Endothelial cell of umbilical vein (primary cell): ENCODE results near the gene AFTPH. TPM values are rescaled to one million over a fixed set of nuclear protein-coding genes. Genes with fewer than 3 reads are reported as not detected.

Source experiments
- BruUV-seq: library from RNA; stranded (reverse); fragments of 400-500 nt; replicated peaks from 2 replicates; lab custom pipeline; 2021; lab: Mats Ljungman, UMichigan
- CTCF ChIA-PET: fragments of 300-600, 350-600 bp; sonication (Branson Sonifier 250); formaldehyde crosslinking; loops from one replicate; lab custom pipeline; 2021; ENCODE audit warnings: antibody characterized with exemption, inconsistent platforms; lab: Charles Lee
- POLR2A ChIA-PET: fragments of 300-600, 350-600 bp; sonication (Branson Sonifier 250); formaldehyde crosslinking; loops from one replicate; lab custom pipeline; 2021; ENCODE audit warnings: antibody characterized with exemption, inconsistent platforms; lab: Charles Lee
- DNase-seq: peaks from one replicate; pipeline ENCODE4 v3.0.0-alpha.2; 2011; ENCODE audit warnings: low read depth, low spot score
- FAIRE-seq: peaks from 2 replicates; lab custom pipeline; 2011; peaks lifted over from hg19 to GRCh38; lab: Jason Lieb, UNC
- H2AFZ ChIP-seq: 2 replicates; pipeline ENCODE4 v1.6.0; 2012; ENCODE audit warnings: low read depth, low read length, control low read depth, inconsistent platforms
- H3K27ac ChIP-seq: 2 replicates; pipeline ENCODE4 v1.5.1; 2011; ENCODE audit warnings: low read depth, mild to moderate bottlenecking, control low read depth, low read length, moderate library complexity; ENCODE audit not compliant: insufficient read depth
- H3K27me3 ChIP-seq, 2 experiments: 2 replicates each; pipeline versions ENCODE4 v1.6.0 to v1.6.1; 2011; ENCODE audit warnings: low read length in 2 of 2, mixed read lengths in 1 of 2; ENCODE audit not compliant: control insufficient read depth in 2 of 2, insufficient read depth in 2 of 2
- H3K36me3 ChIP-seq, 2 experiments: 2 replicates in 1 of 2; 3 replicates in 1 of 2; pipeline ENCODE4 v1.5.1; 2011; ENCODE audit warnings: low read length in 2 of 2, mild to moderate bottlenecking in 1 of 2, moderate library complexity in 1 of 2; ENCODE audit not compliant: control insufficient read depth in 2 of 2, insufficient read depth in 2 of 2; ENCODE audit errors: extremely low read depth in 1 of 2
- H3K4me1 ChIP-seq: 3 replicates; pipeline ENCODE4 v1.5.1; 2011; ENCODE audit warnings: mild to moderate bottlenecking, low read length; ENCODE audit not compliant: control insufficient read depth, insufficient read depth; ENCODE audit errors: extremely low read depth
- H3K4me2 ChIP-seq: 2 replicates; pipeline ENCODE4 v1.6.1; 2011; ENCODE audit warnings: low read length, control low read depth, mixed read lengths; ENCODE audit not compliant: insufficient read depth
- H3K4me3 ChIP-seq, 3 experiments: fragments of 200-600 bp in 1 of 3; sonication (generic), shearing (Covaris generic) in 1 of 3; replicated peaks in 1 of 3; 2 replicates each; pipeline ENCODE4 v1.5.1; 2011 to 2016; ENCODE audit warnings: control low read depth in 3 of 3, low read length in 3 of 3, mild to moderate bottlenecking in 2 of 3, inconsistent platforms in 1 of 3, low read depth in 1 of 3, moderate library complexity in 1 of 3; ENCODE audit not compliant: insufficient read depth in 1 of 3
- H3K79me2 ChIP-seq: 2 replicates; pipeline ENCODE4 v1.6.0; 2012; ENCODE audit warnings: low read length, inconsistent platforms; ENCODE audit not compliant: control insufficient read depth, insufficient read depth
- H3K9ac ChIP-seq: replicated peaks from 2 replicates; pipeline ENCODE3; 2011; ENCODE audit warnings: low read length, control low read depth; ENCODE audit not compliant: insufficient read depth; ENCODE audit errors: extremely low read depth
- H3K9me1 ChIP-seq: replicated peaks from 3 replicates; pipeline ENCODE4 v1.6.0; 2011; ENCODE audit warnings: mild to moderate bottlenecking, low read length; ENCODE audit not compliant: control insufficient read depth, insufficient read depth; ENCODE audit errors: extremely low read depth
- H3K9me3 ChIP-seq: replicated peaks from 2 replicates; pipeline ENCODE4 v1.5.1; 2012; ENCODE audit warnings: low read length, inconsistent platforms; ENCODE audit not compliant: control insufficient read depth, insufficient read depth
- H4K20me1 ChIP-seq: replicated peaks from 2 replicates; pipeline ENCODE3; 2011; ENCODE audit warnings: mild to moderate bottlenecking, low read length; ENCODE audit not compliant: control insufficient read depth, insufficient read depth; ENCODE audit errors: extremely low read depth
- EZH2 ChIP-seq: IDR thresholded peaks from 2 replicates; pipeline ENCODE4 v1.6.1; 2012; ENCODE audit warnings: borderline replicate concordance, low read depth, mild to moderate bottlenecking, moderate library complexity, low read length, inconsistent platforms; ENCODE audit not compliant: severe bottlenecking
- FOS ChIP-seq: IDR thresholded peaks from 2 replicates; pipeline ENCODE4 v1.6.1; 2011; ENCODE audit warnings: mild to moderate bottlenecking, low read length, moderate library complexity, borderline replicate concordance; ENCODE audit not compliant: insufficient read depth
- GATA2 ChIP-seq: IDR thresholded peaks from 2 replicates; pipeline ENCODE4 v1.7.0; 2011; ENCODE audit warnings: low read depth, mild to moderate bottlenecking, moderate library complexity, mixed read lengths, low read length; ENCODE audit not compliant: insufficient read length, insufficient read depth
- JUN ChIP-seq: IDR thresholded peaks from 2 replicates; pipeline ENCODE4 v1.6.1; 2011; ENCODE audit warnings: borderline replicate concordance, low read depth; ENCODE audit not compliant: insufficient read length, insufficient read depth
- MYC ChIP-seq: IDR thresholded peaks from one replicate; pipeline ENCODE4 v1.6.1; 2011; ENCODE audit warnings: mild to moderate bottlenecking, low read depth, low read length
- POLR2A ChIP-seq: IDR thresholded peaks from 2 replicates; pipeline ENCODE4 v1.6.1; 2012; ENCODE audit warnings: low read depth, mild to moderate bottlenecking, control low read depth, low read length
- POLR2AphosphoS5 ChIP-seq: IDR thresholded peaks from 2 replicates; pipeline ENCODE4 v1.6.1; 2012; ENCODE audit warnings: low read depth, mild to moderate bottlenecking, control low read depth, low read length, moderate library complexity; ENCODE audit not compliant: insufficient read depth
- dilution Hi-C: fragments of 300-500 bp; cut with MboI; formaldehyde crosslinking; loops from one replicate; pipeline ENCODE4 v1.15.0; 2019; ENCODE audit warnings: low sequenced_read_pairs; ENCODE audit not compliant: extremely low pct_ligation_motif_present
- intact Hi-C: fragments of 100-400 bp; cut with micrococcal nuclease; formaldehyde crosslinking; loops from one replicate; pipeline ENCODE4 v1.10.0; 2022
- polyA plus RNA-seq, 4 experiments: library from polyadenylated mRNA; depleted of rRNA in 3 of 4; stranded (reverse) in 3 of 4; unstranded in 1 of 4; fragments of >200 nt; gene quantifications; 2 replicates each; pipeline versions ENCODE4 v1.2.1 to v1.2.3, GENCODE V29; 2011 to 2012; ENCODE audit warnings: missing spikeins in 1 of 4
- total RNA-seq: library from RNA; stranded (reverse); gene quantifications from 2 replicates; pipeline ENCODE4 v1.2.3, GENCODE V29; 2021
- TF ChIP-seq, protein P1 (sequence below), 2 donors: IDR thresholded peaks; 1 replicate in 1 of 2; 2 replicates in 1 of 2; pipeline ENCODE4 v1.5.1; 2011; ENCODE audit warnings: low read length in 2 of 2, mild to moderate bottlenecking in 2 of 2, moderate library complexity in 2 of 2, control low read depth in 1 of 2, inconsistent platforms in 1 of 2, low read depth in 1 of 2; ENCODE audit not compliant: insufficient read depth in 1 of 2; ENCODE audit errors: extremely low read depth in 1 of 2
- TF ChIP-seq, protein P2 (sequence below): IDR thresholded peaks from 2 replicates; pipeline ENCODE4 v1.6.1; 2011; ENCODE audit not compliant: insufficient read depth, insufficient read length

AFTPH gene
- total and polyA plus RNA-seq, 2 donors (not counting 3 experiments of a cell fraction or from before 2014, with no cell fraction given), result 6.9 to 15.3 TPM

DNA sequence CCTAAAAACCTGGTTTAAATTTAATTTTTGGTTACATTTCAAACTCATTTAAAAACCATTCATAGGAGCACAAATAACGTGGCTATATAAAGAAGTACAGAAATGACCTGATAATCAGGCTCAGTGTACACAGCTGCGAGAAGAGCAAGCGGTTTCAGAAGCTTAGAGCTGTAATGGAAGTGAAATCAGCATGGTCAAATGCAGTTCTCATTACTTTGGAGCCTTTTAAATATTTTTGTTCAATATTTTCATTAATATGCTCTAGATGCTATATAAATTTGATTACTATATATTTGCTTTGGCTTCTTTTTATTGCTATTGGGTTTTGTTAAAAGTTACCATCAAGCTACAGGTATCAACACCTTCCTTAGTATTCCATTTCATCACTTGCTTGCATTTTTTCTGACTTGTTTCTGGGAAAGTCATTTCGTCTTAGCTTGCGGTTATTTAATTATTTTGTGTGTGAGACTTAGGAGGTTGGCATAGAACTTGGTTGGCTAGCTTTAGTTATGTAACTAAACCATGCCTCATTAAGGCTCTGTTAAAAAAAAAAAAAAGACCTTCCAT is 58.7 kb downstream of the AFTPH start:
- ChIA-PET CTCF (interaction anchor here (0.6 to 4.7 kb wide), 6 partner anchors 8 to 420 kb away, joined by 3 to 22 read pairs (median 8); no protein-coding TSS in a partner anchor), POLR2A (interaction anchor here (0.7 kb wide), 2 partner anchors 60 to 82 kb away, joined by 4 to 7 read pairs; no protein-coding TSS in a partner anchor)
- Histone ChIP-seq H3K27me3 (no peaks in the 10 kb centered on the region), H3K27ac (no peak overlapping the region), H3K79me2 (no peaks in the 10 kb centered on the region), H3K9ac (no peak overlapping the region), H3K4me1 (peaks cover 8% of the 10 kb centered on the region), H3K9me3 (no peaks in the 10 kb centered on the region), H3K4me2 (no peak overlapping the region), H4K20me1 (no peaks in the 10 kb centered on the region), H2AFZ (no peak overlapping the region), H3K9me1 (no peaks in the 10 kb centered on the region), H3K4me3 (no peak overlapping the region), H3K36me3 (no peaks in the 10 kb centered on the region)
- no peak for FAIRE-seq
- BruUV-seq, result no TSS peak
- DNase-seq, result no peak
- intact Hi-C loops, result no loop called here
- dilution Hi-C loops, result no loop called here
- TF ChIP-seq JUN (no peak), MYC (no peak), GATA2 (no peak), FOS (no peak), POLR2AphosphoS5 (no peak), POLR2A (no peak), EZH2 (no peak)
- TF ChIP-seq, protein P1, sequence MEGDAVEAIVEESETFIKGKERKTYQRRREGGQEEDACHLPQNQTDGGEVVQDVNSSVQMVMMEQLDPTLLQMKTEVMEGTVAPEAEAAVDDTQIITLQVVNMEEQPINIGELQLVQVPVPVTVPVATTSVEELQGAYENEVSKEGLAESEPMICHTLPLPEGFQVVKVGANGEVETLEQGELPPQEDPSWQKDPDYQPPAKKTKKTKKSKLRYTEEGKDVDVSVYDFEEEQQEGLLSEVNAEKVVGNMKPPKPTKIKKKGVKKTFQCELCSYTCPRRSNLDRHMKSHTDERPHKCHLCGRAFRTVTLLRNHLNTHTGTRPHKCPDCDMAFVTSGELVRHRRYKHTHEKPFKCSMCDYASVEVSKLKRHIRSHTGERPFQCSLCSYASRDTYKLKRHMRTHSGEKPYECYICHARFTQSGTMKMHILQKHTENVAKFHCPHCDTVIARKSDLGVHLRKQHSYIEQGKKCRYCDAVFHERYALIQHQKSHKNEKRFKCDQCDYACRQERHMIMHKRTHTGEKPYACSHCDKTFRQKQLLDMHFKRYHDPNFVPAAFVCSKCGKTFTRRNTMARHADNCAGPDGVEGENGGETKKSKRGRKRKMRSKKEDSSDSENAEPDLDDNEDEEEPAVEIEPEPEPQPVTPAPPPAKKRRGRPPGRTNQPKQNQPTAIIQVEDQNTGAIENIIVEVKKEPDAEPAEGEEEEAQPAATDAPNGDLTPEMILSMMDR (IDR thresholded peaks at IDR 0.05; ENCODE audit: extremely low read depth in 1 of 2, insufficient read depth in 1 of 2, low read depth in 1 of 2, low read length in 2 of 2), result no peak
- TF ChIP-seq, protein P2, sequence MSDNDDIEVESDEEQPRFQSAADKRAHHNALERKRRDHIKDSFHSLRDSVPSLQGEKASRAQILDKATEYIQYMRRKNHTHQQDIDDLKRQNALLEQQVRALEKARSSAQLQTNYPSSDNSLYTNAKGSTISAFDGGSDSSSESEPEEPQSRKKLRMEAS, result no peak
